Breast epithelium (tissue), 3 donors: ENCODE measurements around the gene MT1E.
"Not testable (repeated sequence)": the region's sequence is repeated elsewhere in the genome, so short reads cannot be mapped to it uniquely, and the experiment has no call there.

Source experiments
- CTCF ChIP-seq, 3 donors: fragments of 450-650 bp; IDR thresholded peaks; one replicate each; pipeline ENCODE4 v1.5.1; 2016 to 2017; ENCODE audit warnings: antibody characterized with exemption in 3 of 3, mild to moderate bottlenecking in 3 of 3, moderate library complexity in 3 of 3
- POLR2A ChIP-seq: fragments of 450-650 bp; IDR thresholded peaks from one replicate; pipeline ENCODE4 v1.6.1; 2016; ENCODE audit warnings: antibody characterized with exemption, mild to moderate bottlenecking, moderate library complexity

- TF ChIP-seq CTCF (IDR thresholded peaks at IDR 0.05); POLR2A: not testable (repeated sequence)
Measured at GRCh38 chr16:56665286-56666261, 40.0 kb downstream of the MT1E start.
